ENCODE data around the gene PRKCB.

Gene PRKCB

GRCh38 chr16:23898682-23899430 lies 63.1 kb downstream of the PRKCB start:
- no peak overlapping the region for H3K27ac ChIP-seq (ENCODE audit: low read depth, low read length)
- H3K4me1 ChIP-seq (ENCODE audit: insufficient read depth, low read length), result peaks cover 9% of the 10 kb centered on the region
- H3K36me3 ChIP-seq (ENCODE audit: insufficient read depth, low read length), result no peaks in the 10 kb centered on the region
- H3K9me3 ChIP-seq (ENCODE audit: low read length), result no peaks in the 10 kb centered on the region
- H3K27me3 ChIP-seq (ENCODE audit: control insufficient read depth in 1 of 2, insufficient read depth in 2 of 2, low read length in 2 of 2), result no peaks in the 10 kb centered on the region
- H3K4me3 ChIP-seq (ENCODE audit: low read depth in 1 of 2, low read length in 2 of 2), result no peak overlapping the region
- no peak overlapping the region for H3K9ac ChIP-seq (ENCODE audit: low read length)

GRCh38 chr16:23899869-23900268 lies 64.1 kb downstream of the PRKCB start:
- Histone ChIP-seq H3K9me3 (ENCODE audit: low read length) (no peaks in the 10 kb centered on the region), H3K36me3 (ENCODE audit: insufficient read depth, low read length) (no peaks in the 10 kb centered on the region), H3K27ac (ENCODE audit: low read depth, low read length) (no peak overlapping the region), H3K4me3 (ENCODE audit: low read depth in 1 of 2, low read length in 2 of 2) (no peak overlapping the region), H3K9ac (ENCODE audit: low read length) (no peak overlapping the region), H3K27me3 (ENCODE audit: control insufficient read depth in 1 of 2, insufficient read depth in 2 of 2, low read length in 2 of 2) (no peaks in the 10 kb centered on the region), H3K4me1 (ENCODE audit: insufficient read depth, low read length) (peaks cover 18% of the 10 kb centered on the region)

GRCh38 chr16:23900480-23901177 lies 64.8 kb downstream of the PRKCB start:
- peaks cover 24% of the 10 kb centered on the region for H3K4me1 ChIP-seq (ENCODE audit: insufficient read depth, low read length)

GRCh38 chr16:23901178-23902033 lies 65.6 kb downstream of the PRKCB start:
- no peak overlapping the region for H3K27ac ChIP-seq (ENCODE audit: low read depth, low read length)
- H3K9me3 ChIP-seq (ENCODE audit: low read length), result no peaks in the 10 kb centered on the region
- H3K4me1 ChIP-seq (ENCODE audit: insufficient read depth, low read length), result peaks cover 29% of the 10 kb centered on the region
- H3K36me3 ChIP-seq (ENCODE audit: insufficient read depth, low read length), result no peaks in the 10 kb centered on the region
- no peak overlapping the region for H3K9ac ChIP-seq (ENCODE audit: low read length)
- no peak overlapping the region for H3K4me3 ChIP-seq (ENCODE audit: low read depth in 1 of 2, low read length in 2 of 2)
- H3K27me3 ChIP-seq (ENCODE audit: control insufficient read depth in 1 of 2, insufficient read depth in 2 of 2, low read length in 2 of 2), result no peaks in the 10 kb centered on the region

More at GRCh38 chr16:23900480-23901177, 64.8 kb downstream of the PRKCB start:
- H3K9me3 ChIP-seq (ENCODE audit: low read length), result no peaks in the 10 kb centered on the region
- H3K27ac ChIP-seq (ENCODE audit: low read depth, low read length), result no peak overlapping the region
- no peak overlapping the region for H3K9ac ChIP-seq (ENCODE audit: low read length)
- H3K27me3 ChIP-seq (ENCODE audit: control insufficient read depth in 1 of 2, insufficient read depth in 2 of 2, low read length in 2 of 2), result no peaks in the 10 kb centered on the region
- H3K36me3 ChIP-seq (ENCODE audit: insufficient read depth, low read length), result no peaks in the 10 kb centered on the region
- H3K4me3 ChIP-seq (ENCODE audit: low read depth in 1 of 2, low read length in 2 of 2), result no peak overlapping the region

- no peaks in the 10 kb centered on the region for H3K27me3 ChIP-seq (ENCODE audit: control insufficient read depth in 1 of 2, insufficient read depth in 2 of 2, low read length in 2 of 2)
- H3K4me1 ChIP-seq (ENCODE audit: insufficient read depth, low read length), result peaks cover 29% of the 10 kb centered on the region
- H3K9me3 ChIP-seq (ENCODE audit: low read length), result no peaks in the 10 kb centered on the region
- no peak overlapping the region for H3K27ac ChIP-seq (ENCODE audit: low read depth, low read length)
- H3K9ac ChIP-seq (ENCODE audit: low read length), result no peak overlapping the region
- H3K36me3 ChIP-seq (ENCODE audit: insufficient read depth, low read length), result no peaks in the 10 kb centered on the region
- no peak overlapping the region for H3K4me3 ChIP-seq (ENCODE audit: low read depth in 1 of 2, low read length in 2 of 2)
These were observed 66.4 kb downstream of the PRKCB start for GRCh38 chr16:23902034-23902747.

- Histone ChIP-seq H3K36me3 (ENCODE audit: insufficient read depth, low read length) (no peaks in the 10 kb centered on the region), H3K4me1 (ENCODE audit: insufficient read depth, low read length) (peaks cover 29% of the 10 kb centered on the region)
These were observed 67.1 kb downstream of the PRKCB start for GRCh38 chr16:23902748-23903414.

GRCh38 chr16:23905027-23905426 lies 69.2 kb downstream of the PRKCB start:
- no peak overlapping the region for H3K4me3 ChIP-seq (ENCODE audit: low read depth in 1 of 2, low read length in 2 of 2)
- H3K27ac ChIP-seq (ENCODE audit: low read depth, low read length), result peak overlapping the region; percentile 82
- H3K4me1 ChIP-seq (ENCODE audit: insufficient read depth, low read length), result peaks cover 29% of the 10 kb centered on the region
- no peaks in the 10 kb centered on the region for H3K9me3 ChIP-seq (ENCODE audit: low read length)
- no peaks in the 10 kb centered on the region for H3K36me3 ChIP-seq (ENCODE audit: insufficient read depth, low read length)
- no peaks in the 10 kb centered on the region for H3K27me3 ChIP-seq (ENCODE audit: control insufficient read depth in 1 of 2, insufficient read depth in 2 of 2, low read length in 2 of 2)
- H3K9ac ChIP-seq (ENCODE audit: low read length), result no peak overlapping the region

More at GRCh38 chr16:23902748-23903414, 67.1 kb downstream of the PRKCB start:
- Histone ChIP-seq H3K27me3 (ENCODE audit: control insufficient read depth in 1 of 2, insufficient read depth in 2 of 2, low read length in 2 of 2) (no peaks in the 10 kb centered on the region), H3K4me3 (ENCODE audit: low read depth in 1 of 2, low read length in 2 of 2) (no peak overlapping the region), H3K9me3 (ENCODE audit: low read length) (no peaks in the 10 kb centered on the region), H3K27ac (ENCODE audit: low read depth, low read length) (no peak overlapping the region), H3K9ac (ENCODE audit: low read length) (no peak overlapping the region)

- H3K9ac ChIP-seq (ENCODE audit: low read length), result no peak overlapping the region
- H3K4me3 ChIP-seq (ENCODE audit: low read depth in 1 of 2, low read length in 2 of 2), result no peak overlapping the region
- peaks cover 23% of the 10 kb centered on the region for H3K4me1 ChIP-seq (ENCODE audit: insufficient read depth, low read length)
- H3K27ac ChIP-seq (ENCODE audit: low read depth, low read length), result no peak overlapping the region
- H3K36me3 ChIP-seq (ENCODE audit: insufficient read depth, low read length), result no peaks in the 10 kb centered on the region
- H3K9me3 ChIP-seq (ENCODE audit: low read length), result no peaks in the 10 kb centered on the region
- no peaks in the 10 kb centered on the region for H3K27me3 ChIP-seq (ENCODE audit: control insufficient read depth in 1 of 2, insufficient read depth in 2 of 2, low read length in 2 of 2)
These were observed 71.7 kb downstream of the PRKCB start for GRCh38 chr16:23907457-23907902.

- Histone ChIP-seq H3K36me3 (ENCODE audit: insufficient read depth, low read length) (no peaks in the 10 kb centered on the region), H3K27me3 (ENCODE audit: control insufficient read depth in 1 of 2, insufficient read depth in 2 of 2, low read length in 2 of 2) (no peaks in the 10 kb centered on the region), H3K9me3 (ENCODE audit: low read length) (no peaks in the 10 kb centered on the region), H3K4me3 (ENCODE audit: low read depth in 1 of 2, low read length in 2 of 2) (no peak overlapping the region), H3K9ac (ENCODE audit: low read length) (no peak overlapping the region), H3K4me1 (ENCODE audit: insufficient read depth, low read length) (peaks cover 23% of the 10 kb centered on the region), H3K27ac (ENCODE audit: low read depth, low read length) (no peak overlapping the region)
These were observed 72.1 kb downstream of the PRKCB start for GRCh38 chr16:23907903-23908302.

GRCh38 chr16:23908790-23909189 lies 73.0 kb downstream of the PRKCB start:
- Histone ChIP-seq H3K9me3 (ENCODE audit: low read length) (no peaks in the 10 kb centered on the region), H3K27ac (ENCODE audit: low read depth, low read length) (no peak overlapping the region), H3K36me3 (ENCODE audit: insufficient read depth, low read length) (no peaks in the 10 kb centered on the region), H3K4me1 (ENCODE audit: insufficient read depth, low read length) (peaks cover 21% of the 10 kb centered on the region), H3K4me3 (ENCODE audit: low read depth in 1 of 2, low read length in 2 of 2) (no peak overlapping the region), H3K9ac (ENCODE audit: low read length) (no peak overlapping the region), H3K27me3 (ENCODE audit: control insufficient read depth in 1 of 2, insufficient read depth in 2 of 2, low read length in 2 of 2) (no peaks in the 10 kb centered on the region)
